A204.1 (cell line): Measurements from ENCODE around the gene CLPTM1L.
"Not testable (repeated sequence)": the region's sequence is repeated elsewhere in the genome, so short reads cannot be mapped to it uniquely, and the experiment has no call there.

ENCODE experiments used
- FAIRE-seq: peaks from 2 replicates; lab custom pipeline; 2012; peaks lifted over from hg19 to GRCh38; lab: Jason Lieb, UNC

CLPTM1L gene

DNA sequence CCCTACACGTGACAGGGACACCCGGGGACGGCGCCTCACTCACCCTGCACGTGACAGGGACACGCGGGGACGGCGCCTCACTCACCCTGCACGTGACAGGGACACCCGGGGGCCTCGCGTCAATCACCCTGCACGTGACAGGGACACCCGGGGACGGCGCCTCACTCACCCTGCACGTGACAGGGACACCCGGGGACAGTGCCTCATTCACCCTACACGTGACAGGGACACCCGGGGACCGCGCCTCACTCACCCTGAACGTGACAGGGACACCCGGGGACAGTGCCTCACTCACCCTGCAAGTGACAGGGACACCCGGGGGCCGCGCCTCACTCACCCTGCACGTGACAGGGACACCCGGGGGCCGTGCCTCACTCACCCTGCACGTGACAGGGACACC, 55.3 kb downstream of the CLPTM1L start:
- FAIRE-seq: not testable (repeated sequence)

DNA sequence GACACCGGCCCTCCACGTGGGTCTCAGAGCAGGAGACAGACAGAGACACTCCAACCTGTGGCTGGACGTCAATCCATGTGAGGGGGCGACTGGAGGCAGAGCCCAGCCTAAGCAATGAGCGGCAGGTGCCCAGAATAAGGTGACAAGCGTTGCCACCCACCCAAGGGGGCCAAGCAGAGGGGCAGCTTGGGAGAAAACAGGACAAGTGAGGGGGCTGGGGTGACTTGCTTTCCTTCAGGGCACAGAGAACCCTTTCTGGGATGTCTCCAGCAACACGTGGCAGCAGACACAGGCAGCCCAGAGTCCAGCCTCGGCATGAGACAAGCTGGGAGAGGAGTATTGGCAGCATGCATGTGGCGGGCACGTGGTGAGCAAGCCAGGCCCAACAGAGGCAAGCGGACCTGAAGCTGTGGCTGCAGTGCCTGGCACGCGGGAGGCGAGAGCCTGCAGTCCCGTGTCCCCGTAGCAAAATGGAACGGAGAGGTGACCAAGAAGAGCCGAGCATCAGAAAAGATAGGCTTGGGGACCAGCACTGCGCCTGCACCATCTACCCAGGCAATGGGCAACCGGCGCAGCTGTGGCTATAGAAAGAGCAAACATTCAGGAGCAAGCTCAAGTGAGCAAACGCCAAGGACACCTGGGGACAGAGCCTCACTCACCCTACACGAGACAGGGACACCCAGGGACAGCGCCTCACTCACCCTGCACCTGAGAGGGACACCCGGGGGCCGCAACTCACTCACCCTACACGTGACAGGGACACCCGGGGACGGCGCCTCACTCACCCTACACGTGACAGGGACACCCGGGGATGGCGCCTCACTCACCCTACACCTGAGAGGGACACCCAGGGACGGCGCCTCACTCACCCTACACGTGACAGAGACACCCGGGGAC, 56.2 kb downstream of the CLPTM1L start:
- no peak for FAIRE-seq

DNA sequence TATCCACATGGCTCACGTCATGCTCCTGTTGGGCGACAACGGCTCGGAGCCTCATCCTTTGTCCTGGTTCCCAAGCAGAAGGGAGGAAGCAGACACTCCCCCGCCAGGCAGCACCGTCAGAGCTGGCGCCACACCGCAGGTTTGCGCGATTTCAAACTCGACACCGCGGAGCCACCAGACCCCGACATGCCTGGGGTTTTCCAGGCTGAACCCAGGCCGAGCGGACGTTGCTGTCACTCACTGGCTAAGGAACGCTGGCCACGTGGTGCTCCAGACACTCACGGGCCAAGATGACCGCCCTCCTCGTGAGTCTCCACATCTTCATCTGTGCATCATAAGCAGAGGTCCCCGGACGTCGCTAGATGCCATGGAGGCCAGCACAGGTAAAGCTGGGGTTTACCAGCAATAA, 59.0 kb downstream of the CLPTM1L start:
- FAIRE-seq: no peak

DNA sequence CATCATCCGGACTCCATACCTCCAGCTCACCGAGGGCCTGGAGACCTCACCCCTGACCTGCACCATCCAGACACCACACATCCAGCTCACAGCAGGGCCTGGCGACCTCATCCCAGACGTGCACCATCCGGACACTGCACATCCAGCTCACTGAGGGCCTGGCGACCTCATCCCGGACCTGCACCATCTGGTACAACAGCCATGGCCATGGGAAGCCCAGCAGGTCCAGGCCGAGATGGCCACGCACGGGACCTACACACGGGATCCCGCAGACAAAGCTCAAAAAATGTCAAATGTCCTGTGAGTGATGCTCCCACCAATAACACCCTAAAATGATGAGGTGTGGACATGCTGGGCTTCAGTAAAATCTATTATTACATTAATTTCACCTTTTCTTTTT, 59.8 kb downstream of the CLPTM1L start:
- no peak for FAIRE-seq

DNA sequence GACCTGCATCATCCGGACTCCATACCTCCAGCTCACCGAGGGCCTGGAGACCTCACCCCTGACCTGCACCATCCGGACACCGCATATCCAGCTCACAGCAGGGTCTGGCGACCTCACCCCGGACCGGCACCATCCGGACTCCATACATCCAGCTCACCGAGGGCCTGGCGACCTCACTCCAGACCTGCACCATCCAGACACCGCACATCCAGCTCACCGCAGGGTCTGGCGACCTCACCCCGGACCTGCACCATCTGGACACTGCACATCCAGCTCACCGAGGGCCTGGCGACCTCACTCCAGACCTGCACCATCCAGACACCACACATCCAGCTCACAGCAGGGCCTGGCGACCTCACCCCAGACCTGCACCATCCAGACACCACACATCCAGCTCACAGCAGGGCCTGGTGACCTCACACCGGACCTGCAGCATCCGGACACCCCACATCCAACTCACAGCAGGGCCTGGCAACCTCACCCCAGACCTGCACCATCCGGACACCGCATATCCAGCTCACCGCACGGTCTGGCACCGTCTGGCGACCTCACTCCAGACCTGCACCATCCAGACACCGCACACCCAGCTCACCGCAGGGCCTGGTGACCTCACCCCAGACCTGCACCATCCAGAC, 60.4 kb downstream of the CLPTM1L start:
- not testable (repeated sequence) for FAIRE-seq

DNA sequence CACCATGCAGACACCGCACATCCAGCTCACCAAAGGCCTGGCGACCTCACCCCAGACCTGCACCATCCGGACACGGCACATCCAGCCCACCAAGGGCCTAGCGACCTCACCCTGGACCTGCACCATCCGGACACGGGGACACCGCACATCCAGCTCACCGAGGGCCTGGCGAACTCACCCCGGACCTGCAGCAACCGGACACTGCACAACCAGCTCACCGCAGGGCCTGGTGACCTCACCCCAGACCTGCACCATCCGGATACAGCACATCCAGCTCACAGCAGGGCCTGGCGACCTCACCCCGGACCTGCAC, 61.2 kb downstream of the CLPTM1L start:
- not testable (repeated sequence) for FAIRE-seq

DNA sequence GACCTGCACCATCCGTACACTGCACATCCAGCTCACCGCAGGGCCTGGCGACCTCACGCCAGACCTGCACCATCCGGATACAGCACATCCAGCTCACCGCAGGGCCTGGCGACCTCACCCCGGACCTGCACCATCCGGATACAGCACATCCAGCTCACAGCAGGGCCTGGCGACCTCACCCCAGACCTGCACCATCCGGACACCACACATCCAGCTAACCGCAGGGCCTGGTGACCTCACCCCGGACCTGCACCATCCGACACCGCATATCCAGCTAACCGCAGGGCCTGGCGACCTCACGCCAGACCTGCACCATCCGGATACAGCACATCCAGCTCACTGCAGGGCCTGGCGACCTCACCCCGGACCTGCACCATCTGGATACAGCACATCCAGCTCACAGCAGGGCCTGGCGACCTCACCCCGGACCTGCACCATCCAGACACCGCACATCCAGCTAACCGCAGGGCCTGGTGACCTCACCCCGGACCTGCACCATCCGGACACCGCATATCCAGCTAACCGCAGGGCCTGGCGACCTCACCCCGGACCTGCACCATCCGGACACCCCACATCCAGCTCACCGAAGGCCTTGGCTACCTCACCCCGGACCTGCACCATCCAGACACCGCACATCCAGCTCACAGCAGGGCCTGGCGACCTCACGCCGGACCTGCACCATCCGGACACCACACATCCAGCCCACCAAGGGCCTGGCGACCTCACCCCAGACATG, 61.7 kb downstream of the CLPTM1L start:
- not testable (repeated sequence) for FAIRE-seq

DNA sequence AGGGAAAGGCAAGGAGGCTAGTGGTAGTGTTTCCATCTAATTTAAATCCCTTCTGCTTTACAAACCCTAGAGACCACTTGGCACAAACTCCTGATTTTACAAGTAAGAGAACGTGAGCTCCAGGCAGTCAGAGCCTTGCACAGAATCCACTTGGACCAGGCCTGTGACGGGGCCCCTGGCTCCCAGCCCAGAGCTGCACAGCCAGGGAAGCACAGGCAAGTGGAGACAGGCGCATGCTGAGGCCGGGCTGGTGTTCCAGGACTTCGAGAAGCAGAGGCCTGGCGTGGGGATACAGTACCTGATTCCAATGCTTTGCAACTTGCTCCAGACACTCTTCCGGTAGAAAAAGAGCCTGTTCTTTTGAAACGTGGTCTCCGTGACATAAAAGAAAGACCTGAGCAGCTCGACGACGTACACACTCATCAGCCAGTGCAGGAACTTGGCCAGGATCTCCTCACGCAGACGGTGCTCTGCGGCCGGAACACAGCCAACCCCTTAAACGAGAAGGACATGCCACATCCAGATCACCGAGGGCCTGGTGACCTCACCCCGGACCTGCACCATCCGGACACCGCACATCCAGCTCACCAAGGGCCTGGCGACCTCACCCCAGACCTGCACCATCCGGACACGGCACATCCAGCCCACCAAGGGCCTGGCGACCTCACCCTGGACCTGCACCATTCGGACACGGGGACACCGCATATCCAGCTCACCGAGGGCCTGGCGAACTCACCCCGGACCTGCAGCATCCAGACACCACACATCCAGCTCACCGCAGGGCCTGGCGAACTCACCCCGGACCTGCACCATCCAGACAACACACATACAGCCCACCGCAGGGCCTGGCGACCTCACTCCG, 62.5 kb downstream of the CLPTM1L start:
- no peak for FAIRE-seq

DNA sequence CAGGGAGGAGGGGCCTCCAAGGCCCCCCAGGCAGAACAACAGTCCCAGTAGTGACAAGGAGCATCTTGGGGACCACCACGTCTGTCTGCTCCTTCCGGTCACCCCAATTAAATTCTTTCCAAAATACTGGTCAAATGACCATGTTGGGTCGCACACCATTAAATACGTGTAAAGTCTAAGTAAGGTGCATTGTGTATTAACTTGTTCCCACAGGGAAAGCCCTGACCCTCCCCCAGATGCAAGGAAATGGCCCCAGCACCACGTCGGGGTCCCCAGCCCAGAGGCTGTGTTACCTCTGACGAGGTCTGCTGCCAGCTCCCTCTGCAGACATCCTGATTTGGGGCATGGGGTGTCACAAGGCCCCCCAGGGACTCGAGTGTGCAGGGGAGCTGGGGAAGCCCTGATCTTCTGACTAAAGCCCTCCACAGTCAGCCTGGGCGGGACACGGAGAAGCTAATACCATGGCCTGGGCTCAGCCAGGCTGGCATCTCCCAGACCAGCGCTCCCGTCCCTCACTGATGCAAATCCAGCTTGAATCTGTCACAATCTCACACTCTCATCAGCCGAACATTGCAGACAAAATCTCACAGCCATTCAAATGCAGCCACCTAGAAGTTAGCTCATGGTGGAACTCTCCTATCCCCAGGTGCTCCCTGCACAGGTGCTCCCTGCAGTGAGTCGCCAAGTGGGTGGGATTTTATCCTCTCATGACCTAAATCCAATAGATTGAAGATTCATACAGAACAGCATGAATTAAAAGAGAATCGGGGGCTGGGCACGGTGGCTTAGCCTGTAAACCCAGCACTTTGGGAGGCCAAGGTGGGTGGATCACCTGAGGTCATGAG, 63.6 kb downstream of the CLPTM1L start:
- FAIRE-seq: no peak

DNA sequence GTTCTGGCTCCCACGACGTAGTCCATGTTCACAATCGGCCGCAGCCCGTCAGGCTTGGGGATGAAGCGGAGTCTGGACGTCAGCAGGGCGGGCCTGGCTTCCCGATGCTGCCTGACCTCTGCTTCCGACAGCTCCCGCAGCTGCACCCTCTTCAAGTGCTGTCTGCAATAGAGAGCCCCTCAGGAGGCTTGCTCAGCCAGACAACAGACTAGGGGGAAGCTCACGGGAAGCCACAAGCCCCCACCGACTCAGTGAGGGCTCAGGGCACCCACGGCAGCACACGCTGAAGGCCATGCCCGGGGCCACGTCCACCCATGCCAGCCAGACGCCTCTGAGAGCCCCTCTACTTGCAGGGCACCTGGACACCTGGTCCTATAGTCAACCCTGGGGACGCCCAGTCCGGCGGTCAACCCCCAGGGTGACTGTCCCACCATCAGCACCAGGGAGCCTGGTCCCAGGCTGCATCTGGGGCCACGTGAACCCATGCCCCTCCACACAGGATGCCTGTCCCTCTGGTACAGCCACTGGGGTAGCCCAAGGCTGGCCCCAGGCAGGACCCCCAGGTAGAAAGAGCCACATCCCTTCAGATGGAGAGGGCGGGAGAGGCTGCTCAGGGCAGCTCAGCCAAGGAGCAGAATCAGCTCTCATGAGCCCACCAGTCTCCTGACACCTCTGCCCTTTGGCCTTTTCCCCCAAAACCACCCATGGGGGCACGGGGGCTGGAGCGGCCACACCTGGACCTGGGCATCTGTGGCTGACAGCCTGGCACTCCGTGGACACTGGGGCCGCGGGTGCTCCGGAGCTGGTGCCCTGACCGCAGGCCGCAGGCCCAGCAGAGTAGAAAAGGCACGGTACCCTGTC, 64.5 kb downstream of the CLPTM1L start:
- no peak for FAIRE-seq

DNA sequence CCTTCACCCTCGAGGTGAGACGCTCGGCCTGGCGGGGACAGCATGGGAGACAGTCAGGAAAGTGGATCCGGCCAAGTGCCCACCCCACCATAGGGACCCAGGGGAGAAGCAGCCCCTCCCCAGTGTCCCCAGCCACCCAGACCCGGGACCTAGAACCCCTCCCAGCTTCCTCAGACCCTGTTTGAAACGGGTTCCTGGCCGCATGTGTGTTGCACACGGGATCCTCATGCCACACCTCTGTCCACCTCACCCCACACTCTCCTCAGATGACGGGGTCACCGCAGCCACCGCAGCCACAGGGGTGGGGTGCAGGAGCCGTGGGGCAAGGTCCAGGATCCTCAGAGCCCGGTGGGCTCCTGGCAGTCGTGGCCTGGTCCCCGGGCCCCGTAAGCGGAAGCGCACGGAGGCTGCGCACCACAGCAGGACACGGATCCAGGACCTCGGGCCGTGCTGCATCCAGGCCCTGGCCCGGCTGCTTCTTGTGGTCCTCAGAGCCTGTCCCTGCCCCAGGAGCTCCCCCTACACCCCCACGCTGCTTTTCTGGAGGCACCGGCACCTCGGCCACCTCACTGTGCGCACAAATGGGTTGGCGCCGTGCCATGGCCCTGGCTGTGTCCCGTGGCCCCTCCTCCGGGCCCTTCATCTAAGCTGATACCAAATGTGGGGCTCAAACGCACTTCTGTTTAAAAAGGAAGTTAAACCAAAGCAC, 65.3 kb downstream of the CLPTM1L start:
- FAIRE-seq: no peak

DNA sequence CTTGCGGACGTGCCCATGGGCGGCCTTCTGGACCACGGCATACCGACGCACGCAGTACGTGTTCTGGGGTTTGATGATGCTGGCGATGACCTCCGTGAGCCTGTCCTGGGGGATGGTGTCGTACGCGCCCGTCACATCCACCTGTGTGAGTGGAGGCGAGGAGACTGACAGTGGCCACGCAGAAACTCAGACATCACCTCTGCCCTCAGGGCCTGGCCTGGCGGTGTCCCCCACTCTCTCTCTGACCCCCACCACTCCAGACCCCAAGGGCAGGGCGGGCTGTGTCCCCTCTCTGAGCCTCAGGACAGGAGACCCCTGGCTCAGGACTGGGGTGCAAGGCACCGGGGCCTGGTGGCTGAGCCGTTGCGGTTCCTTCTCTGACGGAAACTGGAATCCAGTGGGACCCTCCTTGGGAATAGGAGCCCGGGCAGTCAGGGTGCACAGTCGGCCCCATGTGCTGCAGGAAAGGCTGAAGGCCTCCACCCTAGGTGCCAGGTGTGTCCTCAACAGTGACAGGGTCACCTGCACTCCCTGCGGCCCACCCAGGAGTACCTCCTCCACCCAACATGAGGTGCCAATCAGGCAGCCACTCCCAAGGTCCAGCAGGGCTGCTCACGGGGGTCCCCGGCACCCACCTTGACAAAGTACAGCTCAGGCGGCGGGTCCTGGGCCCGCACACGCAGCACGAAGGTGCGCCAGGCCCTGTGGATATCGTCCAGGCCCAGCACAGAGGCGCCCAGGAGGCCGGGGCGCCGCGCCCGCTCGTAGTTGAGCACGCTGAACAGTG, 66.0 kb downstream of the CLPTM1L start:
- FAIRE-seq: no peak

DNA sequence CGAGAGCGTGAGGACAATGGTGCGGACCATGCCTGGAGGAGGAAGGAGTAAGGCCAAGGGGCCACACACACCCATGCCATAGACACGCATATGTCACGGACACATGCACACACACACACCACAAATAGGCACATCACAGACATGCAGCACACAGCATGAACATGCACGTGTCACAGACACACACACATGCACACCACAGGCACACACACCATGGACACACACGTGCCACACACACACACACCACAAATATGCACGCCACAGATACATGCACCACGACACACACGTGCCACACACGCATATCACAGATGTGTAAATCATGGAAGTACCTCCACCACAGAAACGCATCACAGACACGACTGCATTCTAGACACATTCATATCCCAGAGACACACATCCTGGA, 66.7 kb downstream of the CLPTM1L start:
- no peak for FAIRE-seq

DNA sequence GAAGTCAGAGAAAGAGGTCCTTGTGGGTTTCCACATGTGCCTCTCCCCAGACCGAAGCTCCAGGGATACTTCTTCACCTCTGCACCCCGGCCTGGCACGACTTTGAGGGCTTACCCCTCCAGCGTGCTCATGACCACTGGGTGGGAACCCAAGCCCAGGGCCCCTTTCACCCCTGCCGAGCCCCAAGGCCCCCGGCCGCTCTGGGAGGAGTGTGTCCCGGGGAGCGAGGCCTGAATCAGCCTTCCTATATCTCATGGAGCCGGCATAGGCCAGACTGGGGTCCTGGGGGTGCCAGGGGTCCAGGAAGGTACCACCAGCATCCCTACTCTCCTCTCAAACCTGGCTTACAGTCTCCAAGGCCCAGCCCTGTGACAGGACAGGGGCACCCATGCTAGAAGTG, 67.1 kb downstream of the CLPTM1L start:
- no peak for FAIRE-seq

DNA sequence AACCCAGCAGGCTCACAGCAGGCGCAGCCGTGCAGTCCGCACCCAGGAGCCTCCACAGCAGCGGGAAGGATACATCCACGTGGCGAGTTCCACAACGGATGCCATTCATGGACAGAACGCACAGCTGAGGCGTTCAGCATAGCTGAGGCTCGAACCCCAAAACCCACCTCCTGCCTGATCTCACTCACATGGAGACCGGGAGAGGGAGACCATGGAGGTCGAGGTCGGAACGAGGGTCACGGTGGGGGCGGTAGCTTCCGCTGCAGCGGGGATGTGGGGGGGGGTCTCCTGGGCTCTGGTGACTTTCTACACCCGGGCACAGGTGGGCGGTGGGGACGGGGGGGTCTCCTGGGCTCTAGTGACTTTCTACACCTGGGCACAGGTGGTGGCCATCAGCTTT, 67.6 kb downstream of the CLPTM1L start:
- no peak for FAIRE-seq

DNA sequence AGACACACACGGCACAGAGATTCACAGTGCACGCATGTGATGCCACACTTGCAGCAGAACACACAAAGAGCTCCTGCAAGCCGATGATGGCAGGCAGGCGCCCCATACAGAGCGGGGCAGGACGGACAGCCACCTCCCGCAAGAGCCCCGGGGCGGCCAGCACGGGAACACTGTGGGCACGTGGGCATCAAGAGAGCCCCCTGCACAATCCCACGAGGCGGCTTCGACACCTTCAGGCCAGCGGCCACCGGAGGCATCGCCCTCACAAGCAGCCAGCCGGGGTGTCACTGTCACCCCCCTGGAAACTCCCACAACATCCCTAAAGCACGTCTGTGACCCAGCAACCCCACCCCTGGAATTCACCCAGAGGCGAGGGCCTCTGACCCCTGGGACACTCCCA, 68.0 kb downstream of the CLPTM1L start:
- no peak for FAIRE-seq

DNA sequence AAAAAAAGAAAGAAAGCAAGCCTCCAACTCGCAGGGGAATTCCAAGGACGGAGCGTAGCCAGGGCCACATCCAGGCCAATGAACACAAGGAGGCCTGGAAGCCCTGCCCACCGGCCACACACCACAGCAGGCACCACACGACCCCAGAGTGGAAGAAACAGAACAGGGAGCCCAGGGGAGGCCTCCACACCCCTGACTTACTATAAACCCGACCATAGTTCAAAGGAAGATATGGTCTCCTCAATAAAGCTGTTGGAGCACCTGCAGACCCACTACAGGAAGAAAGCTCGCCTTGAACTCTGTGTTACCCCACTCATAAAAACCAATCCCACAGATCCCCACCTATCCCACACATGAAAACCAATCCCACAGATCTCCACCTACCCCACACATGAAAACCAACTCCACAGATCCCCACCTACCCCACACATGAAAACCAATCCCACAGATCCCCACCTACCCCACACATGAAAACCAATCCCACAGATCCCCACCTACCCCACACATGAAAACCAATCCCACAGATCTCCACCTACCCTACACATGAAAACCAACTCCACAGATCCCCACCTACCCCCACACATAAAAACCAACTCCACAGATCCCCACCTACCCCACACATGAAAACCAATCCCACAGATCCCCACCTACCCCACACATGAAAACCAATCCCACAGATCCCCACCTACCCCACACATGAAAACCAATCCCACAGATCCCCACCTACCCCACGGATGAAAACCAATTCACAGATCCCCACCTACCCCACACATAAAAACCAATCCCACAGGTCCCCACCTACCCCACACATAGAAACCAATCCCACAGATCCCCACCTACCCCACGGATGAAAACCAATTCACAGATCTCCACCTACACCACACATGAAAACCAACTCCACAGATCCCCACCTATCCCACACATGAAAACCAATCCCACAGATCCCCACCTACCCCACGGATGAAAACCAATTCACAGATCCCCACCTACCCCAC, 69.2 kb downstream of the CLPTM1L start:
- FAIRE-seq: not testable (repeated sequence)

DNA sequence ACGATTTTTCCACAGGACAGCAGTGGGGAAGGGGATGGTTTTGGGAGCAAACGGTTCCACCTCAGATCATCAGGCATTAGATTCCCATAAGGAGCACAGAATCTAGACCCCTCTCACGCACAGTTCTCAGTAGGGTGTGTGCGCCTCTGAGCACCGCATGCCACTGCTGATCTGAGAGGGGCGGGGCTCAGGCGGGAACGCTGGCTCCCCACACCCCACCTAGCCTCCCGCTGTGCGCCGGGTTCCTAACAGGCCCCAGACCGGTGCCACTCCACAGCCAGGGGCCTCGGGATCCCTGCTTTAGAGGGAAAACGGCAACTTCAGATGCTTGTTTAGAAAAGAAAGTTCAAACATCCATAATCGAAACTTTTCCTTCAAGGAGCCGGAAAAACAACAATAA, 70.4 kb downstream of the CLPTM1L start:
- FAIRE-seq: no peak
